Prostate gland (tissue), 2 donors: ENCODE measurements around the gene LYRM9. TPM values are rescaled to one million over a fixed set of nuclear protein-coding genes. Genes with fewer than 3 reads are reported as not detected.

Experiments
- DNase-seq: peaks from one replicate; pipeline ENCODE4 v3.0.0-alpha.2; 2019; ENCODE audit warnings: low spot score
- H3K27ac ChIP-seq, 2 donors: fragments of 200-600 bp; sonication (generic); 2 replicates each; pipeline ENCODE4 v1.5.1; 2017 to 2019
- H3K27me3 ChIP-seq: fragments of 200-600 bp; sonication (generic); replicated peaks from 2 replicates; pipeline ENCODE4 v1.5.1; 2019; ENCODE audit not compliant: insufficient read depth
- H3K36me3 ChIP-seq, 2 donors: fragments of 200-600 bp; sonication (generic); 1 replicate in 1 of 2; 2 replicates in 1 of 2; pipeline versions ENCODE4 v1.5.1 to v1.8.1; 2017 to 2019
- H3K4me1 ChIP-seq: fragments of 200-600 bp; sonication (generic); replicated peaks from 2 replicates; pipeline ENCODE4 v1.5.1; 2019
- H3K4me3 ChIP-seq, 2 donors: fragments of 200-600 bp; sonication (generic); 2 replicates each; pipeline ENCODE4 v1.5.1; 2017 to 2019
- H3K9me3 ChIP-seq: fragments of 200-600 bp; sonication (generic); 2 replicates; pipeline ENCODE4 v1.5.1; 2017
- POLR2A ChIP-seq: fragments of 450-650 bp; IDR thresholded peaks from one replicate; pipeline ENCODE4 v1.6.1; 2016; ENCODE audit warnings: antibody characterized with exemption, mild to moderate bottlenecking
- POLR2AphosphoS5 ChIP-seq: sonication (generic); formaldehyde crosslinking; IDR thresholded peaks from one replicate; pipeline ENCODE4 v1.6.1; 2017; ENCODE audit warnings: antibody characterized with exemption
- WGBS: methylation state at CpG from one replicate; pipeline ENCODE4 v1.1.5; 2018; 5-methylcytosine and 5-hydroxymethylcytosine counted together
- intact Hi-C: fragments of 100-400 bp; cut with DNase I; formaldehyde crosslinking; loops from one replicate; pipeline ENCODE4 v1.14.2; 2022
- total RNA-seq, 2 donors: library from RNA; depleted of rRNA; stranded (reverse); fragments of >200 nt; gene quantifications; one replicate each; pipeline ENCODE4 v1.1.0, GENCODE V29; 2016
- TF ChIP-seq, protein P1 (sequence below), 4 experiments: fragments of 200-600 bp in 2 of 4; fragments of 450-650 bp in 2 of 4; sonication (generic) in 2 of 4; IDR thresholded peaks; 1 replicate in 3 of 4; 2 replicates in 1 of 4; pipeline ENCODE4 v1.5.1; 2016 to 2019; ENCODE audit warnings: antibody characterized with exemption in 4 of 4, mild to moderate bottlenecking in 2 of 4, moderate library complexity in 2 of 4

The LYRM9 gene
- total RNA-seq, 2 donors from 2014 or later, result 26.1 to 30.9 TPM

DNA sequence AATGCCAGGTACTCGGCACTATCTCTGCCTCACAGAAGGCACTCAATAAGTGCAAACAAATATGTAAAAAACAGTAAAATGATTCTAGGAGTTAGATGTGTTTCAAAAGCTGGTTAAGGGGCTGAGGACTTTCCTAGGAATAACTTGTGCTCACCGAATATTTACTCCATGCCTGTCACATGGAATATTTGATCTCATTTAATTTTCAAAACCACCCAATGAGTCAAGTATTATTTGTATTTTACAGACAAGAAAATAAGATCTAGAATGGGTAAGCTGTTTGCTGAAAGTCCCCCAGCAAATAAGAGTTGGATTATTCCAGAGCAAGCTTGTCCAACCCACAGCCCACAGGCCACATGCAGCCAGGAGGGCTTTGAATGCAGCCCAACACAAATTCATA is 34.6 kb upstream of the LYRM9 start:
- Histone ChIP-seq H3K4me1 (no peaks in the 10 kb centered on the region), H3K4me3 (no peak overlapping the region), H3K27ac (no peak overlapping the region), H3K27me3 (no peaks in the 10 kb centered on the region), H3K9me3 (no peaks in the 10 kb centered on the region), H3K36me3 (no peaks in the 10 kb centered on the region)
- DNase-seq, result no peak
- intact Hi-C loops, result no loop called here
- WGBS, result 81% methylated on average over 2 of the region's 2 CpGs
- TF ChIP-seq, protein P1, sequence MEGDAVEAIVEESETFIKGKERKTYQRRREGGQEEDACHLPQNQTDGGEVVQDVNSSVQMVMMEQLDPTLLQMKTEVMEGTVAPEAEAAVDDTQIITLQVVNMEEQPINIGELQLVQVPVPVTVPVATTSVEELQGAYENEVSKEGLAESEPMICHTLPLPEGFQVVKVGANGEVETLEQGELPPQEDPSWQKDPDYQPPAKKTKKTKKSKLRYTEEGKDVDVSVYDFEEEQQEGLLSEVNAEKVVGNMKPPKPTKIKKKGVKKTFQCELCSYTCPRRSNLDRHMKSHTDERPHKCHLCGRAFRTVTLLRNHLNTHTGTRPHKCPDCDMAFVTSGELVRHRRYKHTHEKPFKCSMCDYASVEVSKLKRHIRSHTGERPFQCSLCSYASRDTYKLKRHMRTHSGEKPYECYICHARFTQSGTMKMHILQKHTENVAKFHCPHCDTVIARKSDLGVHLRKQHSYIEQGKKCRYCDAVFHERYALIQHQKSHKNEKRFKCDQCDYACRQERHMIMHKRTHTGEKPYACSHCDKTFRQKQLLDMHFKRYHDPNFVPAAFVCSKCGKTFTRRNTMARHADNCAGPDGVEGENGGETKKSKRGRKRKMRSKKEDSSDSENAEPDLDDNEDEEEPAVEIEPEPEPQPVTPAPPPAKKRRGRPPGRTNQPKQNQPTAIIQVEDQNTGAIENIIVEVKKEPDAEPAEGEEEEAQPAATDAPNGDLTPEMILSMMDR (IDR thresholded peaks at IDR 0.05), result no peak
- TF ChIP-seq POLR2AphosphoS5 (no peak), POLR2A (no peak)

DNA sequence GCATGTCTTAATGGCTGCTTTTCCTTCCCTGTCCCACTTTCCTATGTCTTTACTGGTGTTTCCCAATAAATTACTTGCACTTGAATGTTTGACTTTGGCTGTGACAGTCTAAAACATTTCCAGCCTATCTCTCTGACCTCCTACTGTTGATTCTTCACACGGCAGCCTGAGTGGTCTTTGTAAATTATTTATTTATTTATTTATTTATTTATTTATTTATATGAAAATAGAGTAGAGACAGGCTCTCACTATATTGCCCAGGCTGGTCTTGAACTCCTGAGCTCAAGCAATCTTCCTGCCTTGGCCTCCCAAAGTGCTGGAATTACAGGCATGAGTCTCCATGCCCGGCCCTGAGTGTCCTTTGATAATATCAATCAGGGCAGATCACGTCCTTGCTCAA is 28.4 kb upstream of the LYRM9 start:
- H3K27me3 ChIP-seq, result no peaks in the 10 kb centered on the region
- TF ChIP-seq POLR2A (no peak), POLR2AphosphoS5 (no peak)
- TF ChIP-seq, protein P1 (IDR thresholded peaks at IDR 0.05), result no peak
- intact Hi-C loops, result no loop called here
- DNase-seq, result no peak
- 85% methylated on average over 3 of the region's 3 CpGs for WGBS
- H3K9me3 ChIP-seq, result no peaks in the 10 kb centered on the region
- no peak overlapping the region for H3K4me3 ChIP-seq
- H3K27ac ChIP-seq, result no peak overlapping the region
- no peaks in the 10 kb centered on the region for H3K36me3 ChIP-seq
- H3K4me1 ChIP-seq, result no peaks in the 10 kb centered on the region

DNA sequence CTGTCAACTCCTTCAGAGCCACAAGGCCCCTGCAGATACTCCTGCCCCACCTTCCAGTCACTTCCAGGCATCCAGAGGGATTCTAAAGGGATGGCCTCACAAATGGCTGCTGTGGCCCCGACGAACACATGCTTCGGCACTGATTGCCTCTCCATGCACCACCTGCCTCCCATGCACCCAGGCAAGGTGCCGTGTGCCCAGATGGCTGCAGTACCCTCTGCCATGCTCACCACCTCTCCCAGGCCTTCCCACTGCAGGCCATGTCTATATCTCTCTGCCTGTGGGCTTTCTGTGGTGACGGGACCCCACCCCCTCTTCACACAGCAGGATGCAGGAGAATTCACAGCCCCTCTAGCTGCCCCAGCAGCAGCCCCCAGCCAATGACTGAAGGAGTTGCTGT is 27.9 kb upstream of the LYRM9 start:
- 89% methylated on average over 5 of the region's 5 CpGs for WGBS

DNA sequence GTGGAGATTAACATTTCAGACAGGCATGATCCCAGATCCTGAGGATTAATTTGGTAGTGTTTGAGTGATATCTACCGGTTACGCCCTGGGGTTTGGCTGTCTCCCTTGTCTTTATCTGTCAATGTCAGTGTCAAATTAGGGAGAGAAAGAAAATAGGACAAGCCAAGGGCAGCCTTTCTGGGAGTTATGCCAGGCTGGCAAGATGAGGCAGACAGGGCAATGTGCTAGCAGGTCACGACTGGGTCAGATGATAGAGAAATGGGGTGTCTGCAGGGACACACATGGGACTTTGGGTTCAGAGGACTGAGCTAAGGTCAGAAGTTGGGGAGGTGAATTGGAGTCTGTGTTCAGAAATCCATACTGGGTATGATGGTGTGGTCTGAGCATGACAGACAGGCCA is 27.4 kb upstream of the LYRM9 start:
- Histone ChIP-seq H3K27me3 (no peaks in the 10 kb centered on the region), H3K9me3 (no peaks in the 10 kb centered on the region), H3K4me3 (no peak overlapping the region), H3K27ac (no peak overlapping the region), H3K4me1 (no peaks in the 10 kb centered on the region), H3K36me3 (no peaks in the 10 kb centered on the region)
- no peak for TF ChIP-seq POLR2AphosphoS5
- TF ChIP-seq, protein P1 (IDR thresholded peaks at IDR 0.05), result no peak
- 70% methylated on average over 3 of the region's 3 CpGs for WGBS
- intact Hi-C loops, result no loop called here
- no peak for DNase-seq

More for the DNA sequence above, 27.9 kb upstream of the LYRM9 start:
- no peak overlapping the region for H3K27ac ChIP-seq
- H3K4me3 ChIP-seq, result no peak overlapping the region
- TF ChIP-seq POLR2AphosphoS5 (no peak), POLR2A (no peak)
- TF ChIP-seq, protein P1 (IDR thresholded peaks at IDR 0.05), result no peak
- H3K27me3 ChIP-seq, result no peaks in the 10 kb centered on the region
- intact Hi-C loops, result no loop called here
- H3K9me3 ChIP-seq, result no peaks in the 10 kb centered on the region
- no peaks in the 10 kb centered on the region for H3K4me1 ChIP-seq
- no peak for DNase-seq
- H3K36me3 ChIP-seq, result no peaks in the 10 kb centered on the region

DNA sequence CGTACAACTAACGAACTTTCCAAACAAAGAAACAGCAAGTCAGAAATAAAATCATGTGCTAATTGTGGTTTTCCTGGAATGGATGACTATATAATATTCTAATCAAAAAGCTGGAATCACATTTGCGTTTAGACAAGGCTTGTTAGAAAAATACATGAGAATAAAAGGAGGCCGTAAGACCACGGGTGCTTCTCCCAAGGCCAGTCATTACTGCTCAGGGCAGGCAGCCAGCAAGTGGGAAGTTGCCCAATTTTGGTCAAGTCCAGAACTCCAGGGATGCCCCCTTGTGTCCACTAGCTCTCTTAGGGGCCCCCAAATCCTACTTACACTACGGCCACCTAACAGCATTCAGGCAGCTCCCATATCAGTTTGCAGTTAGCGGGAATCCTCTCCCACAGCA is 25.9 kb upstream of the LYRM9 start:
- no peaks in the 10 kb centered on the region for H3K36me3 ChIP-seq
- intact Hi-C loops, result no loop called here
- no peak for TF ChIP-seq POLR2A
- TF ChIP-seq, protein P1 (IDR thresholded peaks at IDR 0.05), result no peak
- TF ChIP-seq POLR2AphosphoS5, result no peak
- 62% methylated on average over 7 of the region's 7 CpGs for WGBS
- DNase-seq, result no peak
- no peak overlapping the region for H3K4me3 ChIP-seq
- no peaks in the 10 kb centered on the region for H3K4me1 ChIP-seq
- H3K27ac ChIP-seq, result no peak overlapping the region
- H3K9me3 ChIP-seq, result no peaks in the 10 kb centered on the region
- H3K27me3 ChIP-seq, result no peaks in the 10 kb centered on the region
